Measurements from ENCODE around the gene TMTC2. TPM values are rescaled to one million over a fixed set of nuclear protein-coding genes. Genes with fewer than 3 reads are reported as not detected.
"Not testable (repeated sequence)": the region's sequence is repeated elsewhere in the genome, so short reads cannot be mapped to it uniquely, and the experiment has no call there.

TMTC2 gene
- total and polyA plus RNA-seq, 4 experiments from 2014 or later = 0.09 to 8.2 (median 4.2) TPM

- no peak for DNase-seq
- Mint-ChIP-seq H3K4me1 (no peaks in the 10 kb centered on the region), H3K36me3 (peaks cover 0 to 15% of the 10 kb centered on the region in 2 donors), H3K27ac (no peak overlapping the region), H3K9me3 (peaks cover 0 to 5% (median 0%) of the 10 kb centered on the region in 8 donors), H3K27me3 (no peaks in the 10 kb centered on the region), H3K4me3 (no peak overlapping the region)
- no peaks in the 10 kb centered on the region for H3K9me3 ChIP-seq (ENCODE audit: control insufficient read depth in 1 of 2, low read length in 2 of 2)
- H3K27me3 ChIP-seq (ENCODE audit: insufficient read depth, low read length) = no peaks in the 10 kb centered on the region
- H3K27ac ChIP-seq (ENCODE audit: low read depth, low read length) = no peak overlapping the region
- intact Hi-C loops (cut with micrococcal nuclease) = no loop called here
- ChIA-PET CTCF (ENCODE audit: partially characterized antibody) (no interaction called here), POLR2A (ENCODE audit: partially characterized antibody) (no interaction called here)
- H3K4me3 ChIP-seq (ENCODE audit: low read length in 2 of 2) = no peak overlapping the region
- no peaks in the 10 kb centered on the region for H3K36me3 ChIP-seq (ENCODE audit: insufficient read depth, low read length)
- no peaks in the 10 kb centered on the region for H3K4me1 ChIP-seq (ENCODE audit: insufficient read depth, low read length)
Observed at GRCh38 chr12:83106873-83107272, 420.2 kb downstream of the TMTC2 start.

- no peaks in the 10 kb centered on the region for H3K36me3 ChIP-seq (ENCODE audit: insufficient read depth, low read length)
- Mint-ChIP-seq H3K27ac (no peak overlapping the region), H3K9me3 (peaks cover 0 to 3% (median 0%) of the 10 kb centered on the region in 8 donors), H3K4me3 (peak overlapping the region in 1 of 8 donors; percentile 5), H3K4me1 (no peaks in the 10 kb centered on the region), H3K36me3 (peaks cover 0 to under 1% of the 10 kb centered on the region in 2 donors), H3K27me3 (no peaks in the 10 kb centered on the region)
- H3K9me3 ChIP-seq (ENCODE audit: control insufficient read depth in 1 of 2, low read length in 2 of 2) = no peaks in the 10 kb centered on the region
- H3K27me3 ChIP-seq (ENCODE audit: insufficient read depth, low read length) = no peaks in the 10 kb centered on the region
- H3K4me1 ChIP-seq (ENCODE audit: insufficient read depth, low read length) = no peaks in the 10 kb centered on the region
- ChIA-PET POLR2A (ENCODE audit: partially characterized antibody) (no interaction called here), CTCF (ENCODE audit: partially characterized antibody) (no interaction called here)
- intact Hi-C loops (cut with micrococcal nuclease) = no loop called here
- no peak overlapping the region for H3K27ac ChIP-seq (ENCODE audit: low read depth, low read length)
- H3K4me3 ChIP-seq (ENCODE audit: low read length in 2 of 2) = no peak overlapping the region
- no peak for DNase-seq
Observed at GRCh38 chr12:83110424-83110823, 423.7 kb downstream of the TMTC2 start.

- CTCF ChIA-PET (ENCODE audit: partially characterized antibody) = no interaction called here
Observed at GRCh38 chr12:83113945-83114344, 427.2 kb downstream of the TMTC2 start.

GRCh38 chr12:83114966-83115365 lies 428.3 kb downstream of the TMTC2 start:
- Histone ChIP-seq H3K27me3 (ENCODE audit: insufficient read depth, low read length) (no peaks in the 10 kb centered on the region), H3K27ac (ENCODE audit: low read depth, low read length) (no peak overlapping the region), H3K9me3 (ENCODE audit: control insufficient read depth in 1 of 2, low read length in 2 of 2) (no peaks in the 10 kb centered on the region), H3K4me3 (ENCODE audit: low read length in 2 of 2) (no peak overlapping the region), H3K36me3 (ENCODE audit: insufficient read depth, low read length) (no peaks in the 10 kb centered on the region), H3K4me1 (ENCODE audit: insufficient read depth, low read length) (no peaks in the 10 kb centered on the region)
- ChIA-PET POLR2A (ENCODE audit: partially characterized antibody) (no interaction called here), CTCF (ENCODE audit: partially characterized antibody) (no interaction called here)
- intact Hi-C loops (cut with micrococcal nuclease) = no loop called here
- Mint-ChIP-seq H3K36me3 (no peaks in the 10 kb centered on the region), H3K27me3 (no peaks in the 10 kb centered on the region), H3K4me3 (no peak overlapping the region), H3K27ac (no peak overlapping the region), H3K9me3 (peaks cover 0 to 8% (median 0%) of the 10 kb centered on the region in 8 donors), H3K4me1 (no peaks in the 10 kb centered on the region)
- no peak for DNase-seq

More at GRCh38 chr12:83113945-83114344, 427.2 kb downstream of the TMTC2 start:
- intact Hi-C loops (cut with micrococcal nuclease) = no loop called here
- Histone ChIP-seq H3K4me3 (ENCODE audit: low read length in 2 of 2) (no peak overlapping the region), H3K4me1 (ENCODE audit: insufficient read depth, low read length) (no peaks in the 10 kb centered on the region), H3K27ac (ENCODE audit: low read depth, low read length) (no peak overlapping the region), H3K27me3 (ENCODE audit: insufficient read depth, low read length) (no peaks in the 10 kb centered on the region), H3K36me3 (ENCODE audit: insufficient read depth, low read length) (no peaks in the 10 kb centered on the region), H3K9me3 (ENCODE audit: control insufficient read depth in 1 of 2, low read length in 2 of 2) (no peaks in the 10 kb centered on the region)
- no peak overlapping the region for H3K4me3 Mint-ChIP-seq
- no peak for DNase-seq
- H3K4me1 Mint-ChIP-seq = no peaks in the 10 kb centered on the region
- H3K9me3 Mint-ChIP-seq = peaks cover 0 to 8% (median 2%) of the 10 kb centered on the region in 8 donors
- POLR2A ChIA-PET (ENCODE audit: partially characterized antibody) = no interaction called here
- H3K36me3 Mint-ChIP-seq = no peaks in the 10 kb centered on the region
- no peak overlapping the region for H3K27ac Mint-ChIP-seq
- no peaks in the 10 kb centered on the region for H3K27me3 Mint-ChIP-seq

GRCh38 chr12:83117926-83118325 lies 431.2 kb downstream of the TMTC2 start:
- H3K4me1 Mint-ChIP-seq; H3K27me3 Mint-ChIP-seq; intact Hi-C loops (cut with micrococcal nuclease); CTCF ChIA-PET (ENCODE audit: partially characterized antibody); H3K9me3 ChIP-seq (ENCODE audit: control insufficient read depth in 1 of 2, low read length in 2 of 2); H3K4me3 ChIP-seq (ENCODE audit: low read length in 2 of 2); H3K27ac ChIP-seq (ENCODE audit: low read depth, low read length); H3K27me3 ChIP-seq (ENCODE audit: insufficient read depth, low read length); DNase-seq; H3K36me3 ChIP-seq (ENCODE audit: insufficient read depth, low read length); POLR2A ChIA-PET (ENCODE audit: partially characterized antibody); H3K4me3 Mint-ChIP-seq; H3K36me3 Mint-ChIP-seq; H3K27ac Mint-ChIP-seq; H3K9me3 Mint-ChIP-seq; H3K4me1 ChIP-seq (ENCODE audit: insufficient read depth, low read length): not testable (repeated sequence)

GRCh38 chr12:83121897-83122622 lies 435.4 kb downstream of the TMTC2 start:
- H3K9me3 ChIP-seq (ENCODE audit: control insufficient read depth in 1 of 2, low read length in 2 of 2) = no peaks in the 10 kb centered on the region
- H3K4me1 Mint-ChIP-seq = no peaks in the 10 kb centered on the region
- H3K36me3 Mint-ChIP-seq = no peaks in the 10 kb centered on the region
- H3K4me3 Mint-ChIP-seq = no peak overlapping the region
- ChIA-PET POLR2A (ENCODE audit: partially characterized antibody) (no interaction called here), CTCF (ENCODE audit: partially characterized antibody) (no interaction called here)
- no peaks in the 10 kb centered on the region for H3K4me1 ChIP-seq (ENCODE audit: insufficient read depth, low read length)
- H3K36me3 ChIP-seq (ENCODE audit: insufficient read depth, low read length) = no peaks in the 10 kb centered on the region
- H3K9me3 Mint-ChIP-seq = peaks cover 0 to 6% (median 1%) of the 10 kb centered on the region in 8 donors
- intact Hi-C loops (cut with micrococcal nuclease) = no loop called here
- no peak overlapping the region for H3K4me3 ChIP-seq (ENCODE audit: low read length in 2 of 2)
- H3K27me3 Mint-ChIP-seq = no peaks in the 10 kb centered on the region
- no peak overlapping the region for H3K27ac Mint-ChIP-seq
- H3K27me3 ChIP-seq (ENCODE audit: insufficient read depth, low read length) = no peaks in the 10 kb centered on the region
- no peak overlapping the region for H3K27ac ChIP-seq (ENCODE audit: low read depth, low read length)
- no peak for DNase-seq

GRCh38 chr12:83122623-83122934 lies 435.9 kb downstream of the TMTC2 start:
- DNase-seq = no peak
- Mint-ChIP-seq H3K4me1 (no peaks in the 10 kb centered on the region), H3K4me3 (no peak overlapping the region), H3K9me3 (peaks cover 0 to 6% (median 1%) of the 10 kb centered on the region in 8 donors), H3K27ac (no peak overlapping the region), H3K36me3 (no peaks in the 10 kb centered on the region), H3K27me3 (no peaks in the 10 kb centered on the region)
- H3K27ac ChIP-seq (ENCODE audit: low read depth, low read length) = no peak overlapping the region
- intact Hi-C loops (cut with micrococcal nuclease) = no loop called here
- no peaks in the 10 kb centered on the region for H3K27me3 ChIP-seq (ENCODE audit: insufficient read depth, low read length)
- POLR2A ChIA-PET (ENCODE audit: partially characterized antibody) = no interaction called here
- CTCF ChIA-PET (ENCODE audit: partially characterized antibody) = no interaction called here
- no peaks in the 10 kb centered on the region for H3K9me3 ChIP-seq (ENCODE audit: control insufficient read depth in 1 of 2, low read length in 2 of 2)
- H3K4me3 ChIP-seq (ENCODE audit: low read length in 2 of 2) = no peak overlapping the region
- H3K4me1 ChIP-seq (ENCODE audit: insufficient read depth, low read length) = no peaks in the 10 kb centered on the region
- H3K36me3 ChIP-seq (ENCODE audit: insufficient read depth, low read length) = no peaks in the 10 kb centered on the region

- Histone ChIP-seq H3K9me3 (ENCODE audit: control insufficient read depth in 1 of 2, low read length in 2 of 2) (no peaks in the 10 kb centered on the region), H3K27me3 (ENCODE audit: insufficient read depth, low read length) (no peaks in the 10 kb centered on the region), H3K4me1 (ENCODE audit: insufficient read depth, low read length) (no peaks in the 10 kb centered on the region), H3K36me3 (ENCODE audit: insufficient read depth, low read length) (no peaks in the 10 kb centered on the region), H3K4me3 (ENCODE audit: low read length in 2 of 2) (no peak overlapping the region), H3K27ac (ENCODE audit: low read depth, low read length) (no peak overlapping the region)
- no peak for DNase-seq
- POLR2A ChIA-PET (ENCODE audit: partially characterized antibody) = no interaction called here
- Mint-ChIP-seq H3K9me3 (peaks cover 0 to 6% (median 1%) of the 10 kb centered on the region in 8 donors), H3K4me1 (no peaks in the 10 kb centered on the region), H3K27ac (peak overlapping the region in 1 of 7 donors; percentile 27), H3K36me3 (no peaks in the 10 kb centered on the region), H3K27me3 (no peaks in the 10 kb centered on the region), H3K4me3 (no peak overlapping the region)
- intact Hi-C loops (cut with micrococcal nuclease) = no loop called here
- CTCF ChIA-PET (ENCODE audit: partially characterized antibody) = no interaction called here
Observed at GRCh38 chr12:83123039-83123438, 436.3 kb downstream of the TMTC2 start.
